Endothelial cell of hepatic sinusoid (primary cell): ENCODE data around the gene PPFIA2.
"Not testable (repeated sequence)": the region's sequence is repeated elsewhere in the genome, so short reads cannot be mapped to it uniquely, and the experiment has no call there.

Source experiments
- in situ Hi-C: cut with HindIII; loops from 2 replicates; pipeline ENCODE4 v1.10.0; 2017; ENCODE audit warnings: low sequenced_read_pairs

PPFIA2 gene

GRCh38 chr12:81222846-81223592 is 536.1 kb downstream of the PPFIA2 start:
- in situ Hi-C loops, result no loop called here

- in situ Hi-C loops, result no loop called here
Observed at GRCh38 chr12:81221681-81222080, 537.5 kb downstream of the PPFIA2 start.

- in situ Hi-C loops, result no loop called here
Observed at GRCh38 chr12:81216739-81217138, 542.4 kb downstream of the PPFIA2 start.

GRCh38 chr12:81212996-81213696 is 546.0 kb downstream of the PPFIA2 start:
- in situ Hi-C loops, result no loop called here

GRCh38 chr12:81211306-81211705 is 547.8 kb downstream of the PPFIA2 start:
- in situ Hi-C loops, result no loop called here

GRCh38 chr12:81209772-81210225 is 549.4 kb downstream of the PPFIA2 start:
- in situ Hi-C loops, result not testable (repeated sequence)

- in situ Hi-C loops, result no loop called here
Observed at GRCh38 chr12:81209012-81209411, 550.1 kb downstream of the PPFIA2 start.

GRCh38 chr12:81208187-81208911 is 550.8 kb downstream of the PPFIA2 start:
- in situ Hi-C loops, result no loop called here
